Measurements from ENCODE around the gene TOP3A.
A peak's percentile ranks its signal among the peaks of the same experiment; 100 is the strongest.
"Not testable (repeated sequence)": the region's sequence is repeated elsewhere in the genome, so short reads cannot be mapped to it uniquely, and the experiment has no call there.

Gene TOP3A, protein sequence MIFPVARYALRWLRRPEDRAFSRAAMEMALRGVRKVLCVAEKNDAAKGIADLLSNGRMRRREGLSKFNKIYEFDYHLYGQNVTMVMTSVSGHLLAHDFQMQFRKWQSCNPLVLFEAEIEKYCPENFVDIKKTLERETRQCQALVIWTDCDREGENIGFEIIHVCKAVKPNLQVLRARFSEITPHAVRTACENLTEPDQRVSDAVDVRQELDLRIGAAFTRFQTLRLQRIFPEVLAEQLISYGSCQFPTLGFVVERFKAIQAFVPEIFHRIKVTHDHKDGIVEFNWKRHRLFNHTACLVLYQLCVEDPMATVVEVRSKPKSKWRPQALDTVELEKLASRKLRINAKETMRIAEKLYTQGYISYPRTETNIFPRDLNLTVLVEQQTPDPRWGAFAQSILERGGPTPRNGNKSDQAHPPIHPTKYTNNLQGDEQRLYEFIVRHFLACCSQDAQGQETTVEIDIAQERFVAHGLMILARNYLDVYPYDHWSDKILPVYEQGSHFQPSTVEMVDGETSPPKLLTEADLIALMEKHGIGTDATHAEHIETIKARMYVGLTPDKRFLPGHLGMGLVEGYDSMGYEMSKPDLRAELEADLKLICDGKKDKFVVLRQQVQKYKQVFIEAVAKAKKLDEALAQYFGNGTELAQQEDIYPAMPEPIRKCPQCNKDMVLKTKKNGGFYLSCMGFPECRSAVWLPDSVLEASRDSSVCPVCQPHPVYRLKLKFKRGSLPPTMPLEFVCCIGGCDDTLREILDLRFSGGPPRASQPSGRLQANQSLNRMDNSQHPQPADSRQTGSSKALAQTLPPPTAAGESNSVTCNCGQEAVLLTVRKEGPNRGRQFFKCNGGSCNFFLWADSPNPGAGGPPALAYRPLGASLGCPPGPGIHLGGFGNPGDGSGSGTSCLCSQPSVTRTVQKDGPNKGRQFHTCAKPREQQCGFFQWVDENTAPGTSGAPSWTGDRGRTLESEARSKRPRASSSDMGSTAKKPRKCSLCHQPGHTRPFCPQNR

GRCh38 chr17:18314731-18315561 is at the start of gene TOP3A, which contains the start of gene SMCR8:
TOP3A (minus strand) TSS chr17:18314994; CDS start chr17:18314778, 216 bp downstream.
SMCR8 (plus strand) TSS chr17:18315293; CDS start chr17:18315790, 497 bp downstream.
- peak; percentile 99 for DNase-seq (ENCODE audit: low spot score)

- no peak for DNase-seq (ENCODE audit: low spot score)
Observed at GRCh38 chr17:18364166-18364565, 49.4 kb upstream of the TOP3A start.

- peak; percentile 98 for DNase-seq (ENCODE audit: low spot score)
Observed at GRCh38 chr17:18363101-18364049, 48.6 kb upstream of the TOP3A start, which contains the start of gene SHMT1. SHMT1 (minus strand) TSS chr17:18363550; CDS start chr17:18355981, 7,569 bp downstream.

- peak; percentile 65 for DNase-seq (ENCODE audit: low spot score)
Observed at GRCh38 chr17:18362698-18363100, 47.9 kb upstream of the TOP3A start.

DNA sequence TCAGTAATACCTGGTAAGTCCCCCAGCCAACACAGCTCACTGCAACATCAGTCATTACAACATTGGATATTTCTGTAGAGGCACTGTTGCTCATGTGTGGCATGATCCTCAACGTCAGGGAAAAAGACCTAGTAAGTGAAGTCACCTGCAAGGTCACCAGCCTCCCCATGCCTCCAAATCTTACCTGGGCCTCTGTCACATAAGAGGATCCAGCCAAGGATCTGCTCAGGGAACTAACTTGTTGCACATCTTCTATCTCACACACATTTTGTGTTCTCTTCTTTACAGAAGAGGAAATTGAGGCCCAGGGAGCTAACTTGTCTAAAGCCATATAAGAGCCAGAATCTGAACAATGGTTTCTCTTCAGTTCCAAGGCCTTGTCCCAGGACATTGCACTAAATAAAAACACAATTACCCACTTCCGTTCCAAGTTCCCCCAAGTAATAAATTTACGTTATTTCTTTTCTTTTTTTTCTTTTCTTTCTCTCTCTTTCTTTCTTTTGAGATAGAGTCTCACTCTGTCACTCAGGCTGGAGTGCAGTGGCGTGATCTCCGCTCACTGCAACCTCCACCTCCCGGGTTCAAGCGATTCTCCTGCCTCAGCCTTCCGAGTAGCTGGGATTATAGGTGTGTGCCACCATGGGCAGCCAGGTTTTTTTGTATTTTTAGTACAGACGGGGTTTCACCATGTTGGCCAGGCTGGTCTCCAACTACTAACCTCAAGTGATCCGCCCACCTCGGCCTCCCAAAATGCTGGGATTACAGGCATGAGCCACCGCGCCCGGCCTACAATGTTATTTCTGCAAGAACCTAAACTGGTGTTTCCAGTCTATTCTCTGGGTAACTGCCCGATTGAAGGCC is 47.3 kb upstream of the TOP3A start:
- DNase-seq (ENCODE audit: low spot score): no peak

DNA sequence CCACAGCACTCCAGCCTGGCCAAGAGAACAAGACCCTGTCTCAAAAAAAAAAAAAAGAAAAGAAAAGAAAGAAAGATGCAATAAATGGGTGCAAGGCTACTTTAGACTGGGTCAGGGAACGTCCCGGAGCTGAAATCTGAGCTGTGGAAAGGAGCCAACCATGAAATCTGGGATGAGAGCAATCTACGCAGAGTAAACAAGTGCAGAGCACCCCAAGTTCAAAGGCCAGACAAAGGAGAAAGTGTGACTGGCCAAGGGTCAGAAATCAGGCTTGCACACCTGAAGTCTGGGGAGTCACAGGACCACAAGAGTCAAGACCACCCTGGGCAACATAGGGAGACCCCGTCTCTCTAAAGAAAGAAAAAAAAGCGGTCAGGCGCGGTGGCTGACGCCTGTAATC is 45.7 kb upstream of the TOP3A start:
- DNase-seq (ENCODE audit: low spot score): no peak

DNA sequence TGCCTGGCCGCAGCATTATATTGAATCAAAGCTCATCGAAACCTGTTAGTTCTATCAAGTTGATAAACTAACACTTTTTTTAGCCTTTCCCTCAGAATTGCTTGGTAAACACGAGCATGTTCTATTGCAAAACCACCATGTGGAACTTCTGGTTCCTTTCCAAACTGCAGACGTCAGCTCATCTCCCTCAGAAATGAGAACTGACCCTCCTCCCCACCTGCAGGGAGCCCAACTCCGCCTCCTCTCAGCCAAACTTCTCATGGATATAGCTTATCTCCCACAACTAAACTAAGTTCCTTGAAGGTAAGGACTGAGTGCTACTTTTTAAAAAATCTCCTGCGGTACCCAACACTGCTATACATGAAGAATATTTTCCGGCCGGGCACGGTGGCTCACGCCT is 41.8 kb upstream of the TOP3A start:
- DNase-seq (ENCODE audit: low spot score): no peak

DNA sequence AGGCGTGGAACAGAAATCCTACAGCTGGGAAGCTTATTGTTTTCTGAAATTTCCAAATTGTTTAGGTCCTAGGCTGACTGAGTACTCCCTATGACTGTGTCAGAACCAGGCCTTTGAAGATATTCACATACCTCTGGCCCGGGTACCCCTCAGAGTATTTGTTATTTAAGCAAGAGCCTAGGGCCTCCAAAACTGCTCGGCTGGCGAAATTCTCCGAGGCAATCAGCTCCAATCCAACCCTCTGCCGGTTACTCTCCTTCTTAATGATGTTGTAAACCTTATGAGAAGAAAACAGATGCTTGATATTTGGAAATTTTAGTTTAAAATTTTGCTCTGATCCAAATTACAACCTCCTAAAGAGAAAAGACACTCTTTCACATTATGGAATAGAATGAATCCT is 38.7 kb upstream of the TOP3A start:
- no peak for DNase-seq (ENCODE audit: low spot score)

DNA sequence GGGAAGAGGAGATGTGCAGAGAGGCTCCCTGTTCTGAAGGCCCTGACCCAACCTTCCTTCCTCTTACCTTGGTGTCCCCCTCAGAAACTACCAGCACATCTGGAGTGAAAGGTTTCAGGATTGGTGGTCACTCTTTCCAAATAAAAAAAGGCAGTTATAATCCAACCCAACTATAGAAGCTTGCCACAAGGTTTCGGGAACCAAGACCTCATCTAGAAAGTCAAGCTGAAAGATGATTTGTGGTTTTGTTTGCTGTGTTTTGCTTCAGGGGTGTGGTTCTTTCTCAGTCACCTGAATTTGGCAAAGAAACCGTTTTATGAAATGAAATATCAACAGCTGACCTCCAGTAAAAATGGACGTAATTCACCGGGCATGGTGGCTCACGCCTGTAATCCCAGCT is 29.2 kb upstream of the TOP3A start:
- no peak for DNase-seq (ENCODE audit: low spot score)

DNA sequence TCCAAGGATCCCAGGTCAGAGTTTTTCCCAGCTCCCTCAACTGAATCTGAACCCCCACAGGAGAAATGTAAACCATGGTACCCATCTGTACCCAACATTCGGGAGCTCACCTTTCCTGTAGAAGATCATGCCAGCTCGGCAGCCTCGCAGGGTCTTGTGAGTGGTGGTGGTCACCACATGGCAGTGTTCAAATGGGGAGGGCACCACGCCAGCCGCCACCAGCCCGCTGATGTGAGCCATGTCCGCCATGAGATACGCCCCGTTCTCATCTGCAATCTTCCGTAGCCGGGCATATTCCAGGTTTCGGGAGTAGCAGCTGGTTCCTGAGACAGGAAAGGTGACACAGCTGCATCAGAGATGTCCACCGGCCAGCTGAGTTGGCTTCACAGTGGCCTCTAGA is 25.1 kb upstream of the TOP3A start:
- DNase-seq (ENCODE audit: low spot score): no peak

GRCh38 chr17:18338158-18338557 is 23.4 kb upstream of the TOP3A start:
- DNase-seq (ENCODE audit: low spot score): not testable (repeated sequence)

DNA sequence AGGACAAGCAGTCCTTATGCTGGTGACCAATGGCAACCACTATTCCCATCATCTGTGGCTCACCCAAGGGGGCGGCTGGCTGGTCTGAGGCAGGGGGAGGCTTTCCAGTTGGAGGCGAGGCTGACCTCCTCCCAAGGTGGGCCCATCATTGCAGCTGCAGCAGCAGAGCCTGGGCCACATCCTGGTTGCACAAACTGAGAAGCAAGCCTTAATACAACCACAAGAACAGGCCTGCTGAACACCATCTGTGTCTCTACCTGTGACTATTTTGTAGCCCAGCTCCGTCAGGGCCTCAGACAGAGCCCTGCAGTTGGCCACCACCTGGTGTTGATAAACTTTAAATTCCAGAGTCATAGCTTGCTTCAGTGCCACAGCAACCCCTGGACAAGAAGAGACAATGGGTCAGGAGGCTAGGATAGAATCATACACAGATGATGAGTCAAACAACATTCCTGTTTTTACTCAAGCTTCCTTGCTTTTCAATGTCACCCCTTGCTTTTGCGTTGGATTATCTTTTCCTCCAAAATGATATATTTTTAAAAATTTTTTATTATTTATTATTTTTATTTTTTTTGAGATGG is 18.2 kb upstream of the TOP3A start:
- DNase-seq (ENCODE audit: low spot score): no peak

GRCh38 chr17:18331879-18332278 is 17.1 kb upstream of the TOP3A start:
- DNase-seq (ENCODE audit: low spot score): no peak

- DNase-seq (ENCODE audit: low spot score): no peak
Observed at GRCh38 chr17:18328643-18329204, 13.9 kb upstream of the TOP3A start.

DNA sequence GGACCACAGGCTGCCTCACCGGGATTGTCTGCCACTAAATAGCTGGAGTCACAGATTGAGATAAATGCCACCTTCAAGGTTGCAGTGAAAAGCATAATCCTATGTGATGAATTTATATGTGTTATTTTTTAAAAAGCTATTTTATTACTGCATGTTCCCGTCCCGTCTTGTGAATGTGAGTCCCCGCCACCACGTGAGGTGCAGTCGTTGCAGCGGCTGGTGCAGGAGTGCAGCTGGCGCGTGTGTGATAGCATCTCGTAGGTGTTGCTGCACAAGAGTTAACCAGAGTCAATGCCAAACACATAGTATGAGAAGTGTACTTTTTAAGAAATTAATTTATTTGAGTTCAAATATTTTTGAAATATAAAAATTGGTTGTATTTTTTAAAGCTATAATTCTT is 12.8 kb upstream of the TOP3A start:
- no peak for DNase-seq (ENCODE audit: low spot score)

GRCh38 chr17:18327093-18327492 is 12.3 kb upstream of the TOP3A start:
- DNase-seq (ENCODE audit: low spot score): no peak

GRCh38 chr17:18326572-18326971 is 11.8 kb upstream of the TOP3A start:
- no peak for DNase-seq (ENCODE audit: low spot score)

GRCh38 chr17:18326039-18326438 is 11.2 kb upstream of the TOP3A start:
- DNase-seq (ENCODE audit: low spot score): no peak
